K562 (cell line): Measurements from ENCODE around the gene CBX1. TPM values are rescaled to one million over a fixed set of nuclear protein-coding genes. Genes with fewer than 3 reads are reported as not detected.

Source experiments
- CHCHD3 ChIP-seq: fragments of 250-450 bp; sonication (Bioruptor Pico); IDR thresholded peaks from 2 replicates; pipeline ENCODE4 v2.1.2; 2022; ENCODE audit warnings: mild to moderate bottlenecking
- CREM ChIP-seq: IDR thresholded peaks from 2 replicates; pipeline ENCODE4 v1.6.1; 2014; ENCODE audit warnings: antibody characterized with exemption, low read depth
- CXXC5 ChIP-seq: fragments of 250-450 bp; sonication (Bioruptor Pico); IDR thresholded peaks from 2 replicates; pipeline ENCODE4 v1.8.0; 2022; ENCODE audit warnings: inconsistent platforms, mild to moderate bottlenecking, moderate library complexity
- EP400 ChIP-seq: fragments of 450-650 bp; IDR thresholded peaks from 2 replicates; pipeline ENCODE4 v1.6.1; 2017; ENCODE audit warnings: antibody characterized with exemption, mild to moderate bottlenecking, moderate library complexity
- EWSR1 ChIP-seq: fragments of 450-650 bp; IDR thresholded peaks from 2 replicates; pipeline ENCODE4 v1.6.1; 2018; ENCODE audit warnings: borderline replicate concordance, mild to moderate bottlenecking, low read depth, moderate library complexity; ENCODE audit not compliant: partially characterized antibody
- FIP1L1 ChIP-seq: fragments of 200-400 bp; formaldehyde crosslinking; IDR thresholded peaks from 2 replicates; pipeline ENCODE4 v1.6.1; 2018; ENCODE audit warnings: mild to moderate bottlenecking, low read depth, low read length; ENCODE audit not compliant: poor library complexity, severe bottlenecking
- GABPB2 ChIP-seq: fragments of 250-450 bp; sonication (Bioruptor Pico); conservative IDR thresholded peaks from 2 replicates; pipeline ENCODE4 v1.5.1; 2021; ENCODE audit warnings: mild to moderate bottlenecking
- HDAC2 ChIP-seq: fragments of 450-650 bp; IDR thresholded peaks from 2 replicates; pipeline ENCODE4 v1.6.1; 2016; ENCODE audit warnings: mild to moderate bottlenecking
- HDAC3 ChIP-seq: fragments of 450-650 bp; IDR thresholded peaks from 2 replicates; pipeline ENCODE4 v1.6.1; 2018; ENCODE audit warnings: borderline replicate concordance, mild to moderate bottlenecking, moderate library complexity; ENCODE audit not compliant: partially characterized antibody
- HDGF ChIP-seq: fragments of 450-650 bp; IDR thresholded peaks from 2 replicates; pipeline ENCODE4 v1.6.1; 2016
- KLF10 ChIP-seq: fragments of 250-450 bp; sonication (Bioruptor Pico); IDR thresholded peaks from 2 replicates; pipeline ENCODE4 v1.6.1; 2021; ENCODE audit warnings: matching md5 sums
- MTA2 ChIP-seq: fragments of 450-650 bp; IDR thresholded peaks from 2 replicates; pipeline ENCODE4 v1.6.1; 2016; ENCODE audit warnings: low read depth
- NRF1 ChIP-seq, 2 experiments: fragments of 450-650 bp; IDR thresholded peaks in 1 of 2; conservative IDR thresholded peaks in 1 of 2; 2 replicates each; pipeline ENCODE4 v1.6.1; 2014; ENCODE audit warnings: mild to moderate bottlenecking in 2 of 2
- PML ChIP-seq: IDR thresholded peaks from 2 replicates; pipeline ENCODE4 v1.6.1; 2012; ENCODE audit warnings: low read length, inconsistent platforms
- POLR2G ChIP-seq: fragments of 200-400 bp; formaldehyde crosslinking; IDR thresholded peaks from 2 replicates; pipeline ENCODE4 v1.6.1; 2017; ENCODE audit warnings: low read depth, mild to moderate bottlenecking, antibody characterized with exemption, low read length, moderate library complexity
- PTRF ChIP-seq: fragments of 450-650 bp; IDR thresholded peaks from 2 replicates; pipeline ENCODE4 v1.6.1; 2016; ENCODE audit warnings: mild to moderate bottlenecking, missing genetic modification characterization, missing compliant biosample characterization
- TAF9B ChIP-seq: fragments of 450-650 bp; IDR thresholded peaks from 2 replicates; pipeline ENCODE4 v1.6.1; 2018; ENCODE audit warnings: mild to moderate bottlenecking; ENCODE audit not compliant: partially characterized antibody
- ZNF124 ChIP-seq: sonication (generic); formaldehyde crosslinking; IDR thresholded peaks from 2 replicates; pipeline ENCODE4 v1.8.1; 2022; ENCODE audit warnings: missing genetic modification reagents
- ZNF134 ChIP-seq: fragments of 250-450 bp; sonication (Bioruptor Pico); conservative IDR thresholded peaks from 2 replicates; pipeline ENCODE4 v1.4.0; 2020
- ZNF263 ChIP-seq: sonication (generic); formaldehyde crosslinking; IDR thresholded peaks from 2 replicates; pipeline ENCODE4 v1.8.0; 2022; ENCODE audit warnings: mild to moderate bottlenecking, missing genetic modification reagents, borderline replicate concordance
- ZNF431 ChIP-seq: sonication (generic); formaldehyde crosslinking; IDR thresholded peaks from 2 replicates; pipeline ENCODE4 v1.8.0; 2022; ENCODE audit warnings: mild to moderate bottlenecking, missing genetic modification reagents
- polyA plus RNA-seq, 8 experiments: library from polyadenylated mRNA; depleted of rRNA in 4 of 8; stranded (reverse) in 5 of 8; unstranded in 3 of 8; fragments of >200 nt; fragmentation: Nextera tagmentation in 2 of 8; fragmentation: Illumina TruSeq in 1 of 8; extraction: Ambion mirVana in 2 of 8; extraction: Trizol in 1 of 8; gene quantifications; 2 replicates each; pipeline versions ENCODE4 v1.2.1 to v1.2.3, GENCODE V29; 2011 to 2014; ENCODE audit warnings: inconsistent platforms in 1 of 8, missing spikeins in 1 of 8
- total RNA-seq, 7 experiments: library from RNA; depleted of rRNA in 6 of 7; stranded (reverse); fragments of >200 nt in 6 of 7; fragmentation: Illumina TruSeq in 2 of 7; extraction: Trizol in 2 of 7; gene quantifications; 2 replicates each; pipeline versions ENCODE4 v1.2.1 to v1.2.3, GENCODE V29; 2011 to 2021; ENCODE audit warnings: low replicate concordance in 1 of 7
- TF ChIP-seq, protein P1 (sequence below): fragments of 200-800 bp; sonication (Bioruptor generic); IDR thresholded peaks from 2 replicates; pipeline ENCODE4 v1.6.1; 2017; ENCODE audit warnings: missing genetic modification characterization, missing compliant biosample characterization
- TF ChIP-seq, protein P2 (sequence below): fragments of 450-650 bp; formaldehyde crosslinking; IDR thresholded peaks from 2 replicates; pipeline ENCODE4 v1.4.0; 2020; ENCODE audit warnings: mild to moderate bottlenecking, moderate library complexity
- TF ChIP-seq, protein P3 (sequence below): IDR thresholded peaks from 2 replicates; pipeline ENCODE4 v1.6.1; 2011; ENCODE audit not compliant: insufficient read length; ENCODE audit errors: extremely low read depth
- TF ChIP-seq, protein P4 (sequence below): fragments of 250-450 bp; sonication (Bioruptor Pico); IDR thresholded peaks from 2 replicates; pipeline ENCODE4 v1.5.0; 2020; ENCODE audit warnings: mild to moderate bottlenecking, borderline replicate concordance

CBX1 gene
- total and polyA plus RNA-seq, 9 of the 15 experiments (the other 6 are each of a cell fraction or from before 2014, with no cell fraction given) = 10.6 to 95.7 (median 52.7) TPM

DNA sequence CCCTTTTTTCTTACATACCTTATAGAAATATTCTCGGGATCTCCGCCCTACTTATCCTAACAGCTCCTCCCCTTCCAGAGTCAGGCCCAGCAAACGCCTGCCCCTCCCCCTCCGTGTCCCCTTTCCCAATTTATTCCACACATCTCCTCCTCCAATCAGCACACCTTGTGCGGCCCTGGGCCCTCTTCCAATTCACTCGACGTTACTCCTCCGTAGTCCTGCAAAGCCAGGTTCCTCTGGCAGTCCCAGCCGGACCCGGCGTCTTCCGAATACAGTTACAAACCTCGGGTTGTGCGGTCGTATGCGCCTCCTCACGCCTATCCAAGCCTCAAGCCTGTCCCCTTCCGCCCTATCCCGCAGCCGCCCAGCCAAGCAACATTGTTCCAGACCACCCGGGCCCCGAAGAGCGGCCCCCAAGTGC lies 677 bp downstream of the CBX1 start (continued):
- TF ChIP-seq, protein P1, sequence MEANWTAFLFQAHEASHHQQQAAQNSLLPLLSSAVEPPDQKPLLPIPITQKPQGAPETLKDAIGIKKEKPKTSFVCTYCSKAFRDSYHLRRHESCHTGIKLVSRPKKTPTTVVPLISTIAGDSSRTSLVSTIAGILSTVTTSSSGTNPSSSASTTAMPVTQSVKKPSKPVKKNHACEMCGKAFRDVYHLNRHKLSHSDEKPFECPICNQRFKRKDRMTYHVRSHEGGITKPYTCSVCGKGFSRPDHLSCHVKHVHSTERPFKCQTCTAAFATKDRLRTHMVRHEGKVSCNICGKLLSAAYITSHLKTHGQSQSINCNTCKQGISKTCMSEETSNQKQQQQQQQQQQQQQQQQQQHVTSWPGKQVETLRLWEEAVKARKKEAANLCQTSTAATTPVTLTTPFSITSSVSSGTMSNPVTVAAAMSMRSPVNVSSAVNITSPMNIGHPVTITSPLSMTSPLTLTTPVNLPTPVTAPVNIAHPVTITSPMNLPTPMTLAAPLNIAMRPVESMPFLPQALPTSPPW (CRISPR knock-in tag) = no peak
- TF ChIP-seq CXXC5 (CRISPR knock-in tag) = no peak
- TF ChIP-seq CHCHD3 (CRISPR knock-in tag) = no peak
- no peak for TF ChIP-seq ZNF263 (CRISPR knock-in tag)
- no peak for TF ChIP-seq ZNF431 (CRISPR knock-in tag)
- 0 out of 2 replicates have a peak, but pooled peaks have one; percentile 22 for TF ChIP-seq PML
- no peak for TF ChIP-seq MTA2
- TF ChIP-seq, protein P2, sequence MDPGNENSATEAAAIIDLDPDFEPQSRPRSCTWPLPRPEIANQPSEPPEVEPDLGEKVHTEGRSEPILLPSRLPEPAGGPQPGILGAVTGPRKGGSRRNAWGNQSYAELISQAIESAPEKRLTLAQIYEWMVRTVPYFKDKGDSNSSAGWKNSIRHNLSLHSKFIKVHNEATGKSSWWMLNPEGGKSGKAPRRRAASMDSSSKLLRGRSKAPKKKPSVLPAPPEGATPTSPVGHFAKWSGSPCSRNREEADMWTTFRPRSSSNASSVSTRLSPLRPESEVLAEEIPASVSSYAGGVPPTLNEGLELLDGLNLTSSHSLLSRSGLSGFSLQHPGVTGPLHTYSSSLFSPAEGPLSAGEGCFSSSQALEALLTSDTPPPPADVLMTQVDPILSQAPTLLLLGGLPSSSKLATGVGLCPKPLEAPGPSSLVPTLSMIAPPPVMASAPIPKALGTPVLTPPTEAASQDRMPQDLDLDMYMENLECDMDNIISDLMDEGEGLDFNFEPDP (CRISPR knock-in tag) = no peak
- TF ChIP-seq FIP1L1 = no peak
- TF ChIP-seq EWSR1 = no peak
- TF ChIP-seq KLF10 (CRISPR knock-in tag) = no peak
- TF ChIP-seq HDAC2 = peak; percentile 62; the same call in 1 of the 2 replicates
- TF ChIP-seq TAF9B = no peak
- TF ChIP-seq EP400 = no peak; the same call in 1 of the 2 replicates
- no peak for TF ChIP-seq POLR2G
- TF ChIP-seq, protein P3, sequence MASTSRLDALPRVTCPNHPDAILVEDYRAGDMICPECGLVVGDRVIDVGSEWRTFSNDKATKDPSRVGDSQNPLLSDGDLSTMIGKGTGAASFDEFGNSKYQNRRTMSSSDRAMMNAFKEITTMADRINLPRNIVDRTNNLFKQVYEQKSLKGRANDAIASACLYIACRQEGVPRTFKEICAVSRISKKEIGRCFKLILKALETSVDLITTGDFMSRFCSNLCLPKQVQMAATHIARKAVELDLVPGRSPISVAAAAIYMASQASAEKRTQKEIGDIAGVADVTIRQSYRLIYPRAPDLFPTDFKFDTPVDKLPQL = no peak
- no peak for TF ChIP-seq HDAC3
- no peak for TF ChIP-seq ZNF124 (CRISPR knock-in tag)
- no peak for TF ChIP-seq CREM
- TF ChIP-seq HDGF = peak; percentile 47; the same call in 1 of the 2 replicates
- no peak for TF ChIP-seq GABPB2 (CRISPR knock-in tag)
- TF ChIP-seq ZNF134 = no peak
- no peak for TF ChIP-seq PTRF (tag)
- no peak for TF ChIP-seq NRF1 (conservative IDR thresholded peaks at IDR 0.05 in 1 of 2, IDR thresholded peaks at IDR 0.05 in 1 of 2)
- TF ChIP-seq, protein P4, sequence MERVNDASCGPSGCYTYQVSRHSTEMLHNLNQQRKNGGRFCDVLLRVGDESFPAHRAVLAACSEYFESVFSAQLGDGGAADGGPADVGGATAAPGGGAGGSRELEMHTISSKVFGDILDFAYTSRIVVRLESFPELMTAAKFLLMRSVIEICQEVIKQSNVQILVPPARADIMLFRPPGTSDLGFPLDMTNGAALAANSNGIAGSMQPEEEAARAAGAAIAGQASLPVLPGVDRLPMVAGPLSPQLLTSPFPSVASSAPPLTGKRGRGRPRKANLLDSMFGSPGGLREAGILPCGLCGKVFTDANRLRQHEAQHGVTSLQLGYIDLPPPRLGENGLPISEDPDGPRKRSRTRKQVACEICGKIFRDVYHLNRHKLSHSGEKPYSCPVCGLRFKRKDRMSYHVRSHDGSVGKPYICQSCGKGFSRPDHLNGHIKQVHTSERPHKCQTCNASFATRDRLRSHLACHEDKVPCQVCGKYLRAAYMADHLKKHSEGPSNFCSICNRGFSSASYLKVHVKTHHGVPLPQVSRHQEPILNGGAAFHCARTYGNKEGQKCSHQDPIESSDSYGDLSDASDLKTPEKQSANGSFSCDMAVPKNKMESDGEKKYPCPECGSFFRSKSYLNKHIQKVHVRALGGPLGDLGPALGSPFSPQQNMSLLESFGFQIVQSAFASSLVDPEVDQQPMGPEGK (CRISPR knock-in tag) = no peak
